HCEC 1CT (cell line): ENCODE results near the gene IPP.
"Not testable (repeated sequence)": the region's sequence is repeated elsewhere in the genome, so short reads cannot be mapped to it uniquely, and the experiment has no call there.

Experiments used
- DNase-seq: peaks from one replicate; pipeline ENCODE4 v3.0.0-alpha.2; 2017

IPP gene

DNA sequence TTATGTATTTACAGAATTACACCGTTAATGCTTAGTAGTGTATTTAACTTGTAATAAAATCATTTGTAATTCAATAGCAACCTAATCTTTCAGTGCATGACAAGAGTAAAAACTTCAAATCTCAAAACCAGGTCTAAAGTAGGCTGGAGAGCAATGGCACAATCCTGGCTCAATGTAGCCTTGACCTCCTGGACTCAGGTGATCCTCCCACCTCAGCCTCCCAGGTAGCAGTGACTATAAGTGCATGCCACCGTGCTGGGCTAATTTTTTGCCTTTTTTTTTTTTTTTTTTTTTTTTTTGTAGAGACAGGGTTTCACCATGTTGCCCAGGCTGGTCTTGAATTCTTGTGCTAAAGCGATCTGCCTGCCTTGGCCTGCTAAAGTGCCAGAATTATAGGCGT lies 11.3 kb downstream of the IPP start:
- DNase-seq = no peak

DNA sequence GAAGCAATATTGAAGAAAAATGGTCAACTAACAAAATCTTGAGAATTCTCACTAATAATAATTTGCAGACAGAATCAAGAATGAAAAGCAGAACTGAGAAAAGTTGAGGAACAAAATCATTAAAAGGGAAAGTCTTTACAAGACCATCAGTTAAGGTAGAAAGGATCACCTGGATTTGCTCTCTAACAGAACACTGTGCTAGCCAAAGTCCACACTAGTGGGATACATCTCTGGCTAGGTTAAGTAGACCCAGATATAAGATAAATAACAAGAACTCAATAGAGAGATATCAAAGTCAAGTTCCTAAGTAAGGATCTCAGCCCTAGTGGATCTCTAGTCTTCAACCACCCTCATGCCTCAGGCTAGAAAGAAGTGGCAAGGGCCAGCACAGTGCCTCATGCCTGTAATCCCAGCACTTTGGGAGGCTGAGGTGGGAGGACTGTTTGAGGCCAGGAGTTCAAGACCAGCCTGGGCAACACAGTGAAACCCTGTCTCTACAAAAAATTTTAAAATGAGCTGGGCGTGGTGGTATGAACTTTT lies 19.6 kb downstream of the IPP start:
- no peak for DNase-seq

DNA sequence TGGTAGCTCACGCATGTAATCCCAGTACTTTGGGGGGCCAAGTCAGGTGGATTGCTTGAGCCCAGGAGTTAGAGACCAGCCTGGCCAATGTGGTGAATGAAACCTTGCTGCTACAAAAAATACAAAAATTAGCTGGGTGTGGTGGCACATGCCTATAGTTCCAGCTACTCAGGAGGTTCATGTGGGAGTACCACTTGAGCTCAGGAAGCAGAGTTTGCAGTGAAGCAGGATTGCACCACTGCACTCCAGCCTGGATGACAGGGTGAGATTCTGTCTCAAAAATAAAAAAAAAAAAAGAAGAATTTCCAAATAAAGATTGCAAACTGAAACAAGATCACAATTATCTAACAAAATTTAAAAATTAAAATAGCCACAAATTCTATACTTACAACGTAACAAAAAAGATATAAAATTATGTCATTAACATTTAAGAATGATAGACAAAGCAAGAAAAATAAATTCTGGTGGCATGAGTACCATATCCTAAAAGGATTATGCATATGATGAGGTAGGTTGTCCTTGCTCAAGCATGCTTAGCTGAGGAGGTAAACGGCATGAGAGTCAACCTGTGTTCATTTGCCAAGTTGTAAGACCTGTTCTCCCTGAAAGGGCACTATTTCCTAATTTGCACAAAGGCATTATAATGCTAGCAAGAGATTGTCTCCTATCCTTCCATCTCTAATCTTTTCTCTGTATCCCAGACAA lies 20.2 kb downstream of the IPP start:
- DNase-seq = no peak

GRCh38 chr1:45726007-45726406 lies 24.4 kb downstream of the IPP start:
- not testable (repeated sequence) for DNase-seq

GRCh38 chr1:45723248-45723930 lies 27.1 kb downstream of the IPP start:
- DNase-seq = no peak

DNA sequence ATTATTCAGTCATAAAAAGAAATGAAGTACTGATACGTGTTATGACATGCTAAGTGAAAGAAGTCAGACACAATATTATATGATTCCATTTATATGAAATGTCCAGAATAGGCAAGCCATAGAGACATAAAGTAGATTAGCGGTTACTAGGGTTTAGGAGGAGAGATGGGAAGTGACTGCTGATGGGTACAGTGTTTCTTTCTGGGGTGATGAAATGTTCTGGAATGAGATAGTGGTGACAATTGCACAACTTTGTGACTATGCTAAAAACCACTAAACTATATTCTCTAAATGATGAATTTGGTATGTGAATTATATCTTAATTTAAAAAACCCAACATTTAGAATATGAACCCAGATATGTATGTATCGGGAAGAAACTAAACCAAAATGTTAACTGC lies 27.6 kb downstream of the IPP start:
- peak; percentile 28 for DNase-seq

DNA sequence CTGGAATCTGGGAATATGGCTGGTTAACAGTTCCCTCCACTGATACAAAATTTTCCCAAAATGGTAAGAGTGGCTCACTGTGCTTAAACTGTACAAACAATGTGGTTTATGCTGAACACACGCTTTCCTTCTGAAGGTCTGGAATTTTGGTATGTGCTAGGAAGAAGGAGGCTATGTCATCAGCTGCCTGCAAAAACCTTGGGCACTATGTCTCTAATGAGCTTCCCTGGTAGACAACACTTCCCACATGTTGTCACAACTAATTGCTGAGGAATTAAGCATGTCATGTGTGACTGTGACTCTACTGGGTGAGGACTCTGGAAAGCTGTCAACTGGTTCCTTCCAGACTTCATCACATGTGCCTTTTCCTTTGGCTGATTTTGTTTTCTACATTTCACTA lies 29.2 kb downstream of the IPP start:
- peak; percentile 41 for DNase-seq

GRCh38 chr1:45718289-45718688 lies 32.2 kb downstream of the IPP start:
- DNase-seq = no peak

- DNase-seq = peak; percentile 7
These were observed 33.1 kb downstream of the IPP start for GRCh38 chr1:45717386-45717785.

DNA sequence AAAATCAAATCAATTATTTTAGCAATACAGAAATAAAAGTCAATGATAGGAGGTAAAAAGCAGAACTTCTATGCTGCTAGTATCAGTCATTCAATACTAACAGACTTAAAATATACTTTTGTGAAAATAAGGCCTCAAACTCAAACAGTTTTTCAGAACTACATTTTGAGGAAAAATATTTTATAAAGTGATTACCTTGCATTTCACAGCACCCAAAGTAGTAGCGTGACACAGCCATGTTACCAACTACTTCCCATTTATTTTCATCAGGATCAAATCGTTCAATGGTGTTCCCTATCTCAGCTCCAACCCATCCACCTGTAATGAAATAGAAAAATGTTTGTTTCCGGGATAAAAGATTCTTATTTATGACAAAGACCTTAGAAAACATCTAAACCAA lies 33.8 kb downstream of the IPP start:
- DNase-seq = no peak

DNA sequence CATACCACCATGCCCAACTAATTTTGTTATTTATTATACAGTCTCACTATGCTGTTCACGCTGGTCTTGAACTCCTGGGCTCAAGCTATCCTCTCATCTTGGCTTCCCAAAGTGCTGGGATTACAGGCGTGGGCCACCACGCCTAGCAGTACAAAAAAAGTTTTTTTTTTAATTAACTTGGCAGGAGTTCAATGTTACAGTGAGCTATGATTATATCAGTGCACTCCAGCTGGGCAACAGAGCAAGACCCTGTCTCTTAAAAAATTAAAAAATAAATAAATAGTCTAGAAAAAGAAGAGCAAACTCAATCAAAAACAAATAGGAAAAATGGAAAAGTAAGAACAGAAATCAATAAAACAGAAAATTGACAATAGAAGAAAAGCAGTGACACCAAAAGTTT lies 36.7 kb downstream of the IPP start:
- DNase-seq = no peak

DNA sequence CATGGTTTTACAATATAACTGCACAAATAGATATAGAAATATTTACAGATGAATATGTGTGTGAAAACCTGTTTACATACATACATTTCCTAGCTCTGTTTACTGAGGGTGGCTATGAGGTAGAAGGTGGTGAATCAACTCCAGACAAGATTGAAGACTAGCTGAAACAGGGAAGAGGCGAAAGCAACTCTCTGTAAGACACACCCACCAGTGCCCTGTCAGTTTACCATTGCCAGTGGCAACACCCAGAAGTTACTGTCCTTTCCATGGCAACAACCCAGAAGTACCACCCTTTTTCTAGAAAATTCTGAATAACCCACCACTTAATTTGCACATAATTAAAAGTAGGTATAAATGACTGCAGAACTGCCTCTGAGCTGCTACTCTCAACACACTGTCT lies 45.8 kb downstream of the IPP start:
- DNase-seq = no peak

DNA sequence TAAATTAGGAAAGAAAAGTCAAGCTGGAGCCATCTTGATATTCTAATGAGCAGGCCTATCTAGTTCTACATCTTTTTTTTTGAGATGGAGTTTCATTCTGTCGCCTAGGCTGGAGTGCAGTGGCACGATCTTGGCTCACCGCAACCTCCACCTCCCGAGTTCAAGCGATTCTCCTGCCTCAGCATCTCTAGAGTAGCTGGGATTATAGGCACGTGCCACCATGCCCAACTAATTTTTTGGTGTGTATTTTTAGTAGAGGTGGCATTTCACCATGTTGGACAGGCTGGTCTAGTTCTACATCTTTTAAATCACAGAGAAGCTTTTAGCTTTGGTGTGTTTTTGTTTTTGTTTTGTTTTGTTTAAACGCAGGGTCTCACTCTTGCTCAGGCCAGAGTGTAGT lies 55.6 kb downstream of the IPP start:
- DNase-seq = no peak

- DNase-seq = not testable (repeated sequence)
These were observed 56.6 kb downstream of the IPP start for GRCh38 chr1:45693811-45694210.

- DNase-seq = peak; percentile 85
These were observed 62.4 kb downstream of the IPP start, which contains the start of gene TMEM69 for GRCh38 chr1:45687754-45688740. TSS of gene TMEM69 (plus strand) at chr1:45688181. CDS start at chr1:45691069, 2,888 bp downstream.

DNA sequence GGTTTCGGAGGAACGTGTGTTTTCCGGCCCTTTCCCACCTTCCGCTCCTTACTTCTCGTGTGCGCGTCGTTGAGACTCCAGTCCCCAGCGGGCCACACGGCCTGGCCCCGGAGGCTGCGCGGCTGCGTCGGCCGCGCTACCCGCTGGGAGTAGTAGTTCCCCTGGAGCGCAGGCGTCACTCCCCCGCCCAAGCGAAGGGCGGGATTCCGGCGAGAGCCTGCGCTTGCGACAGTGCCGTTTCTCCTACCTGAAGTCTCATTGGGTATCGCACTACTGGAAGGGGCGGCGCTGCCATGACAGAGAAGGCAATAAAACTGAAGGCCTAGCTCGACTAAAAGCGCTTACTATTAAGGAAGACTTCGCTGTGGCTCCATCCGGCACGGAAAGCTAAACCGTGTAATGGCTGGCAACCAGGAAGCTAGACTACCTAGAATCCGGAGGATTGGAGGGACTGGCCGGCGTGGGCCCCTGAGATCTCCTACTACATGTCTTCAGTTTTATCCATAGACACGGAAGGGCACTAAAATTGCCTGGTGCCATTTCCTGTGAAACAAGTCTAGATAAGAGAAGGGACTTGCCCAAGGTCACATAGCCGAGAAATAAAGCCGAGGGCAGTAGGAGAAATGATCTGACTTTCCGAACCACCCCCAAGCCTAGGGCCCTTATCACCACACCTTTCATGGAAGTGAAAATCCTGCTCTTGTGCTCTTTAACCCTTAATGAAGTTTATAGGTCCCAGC lies 63.3 kb downstream of the IPP start:
- peak; percentile 100 for DNase-seq

GRCh38 chr1:45686288-45687013 lies 64.0 kb downstream of the IPP start, which contains the start of gene GPBP1L1:
TSS of gene GPBP1L1 (minus strand) at chr1:45686533. CDS start at chr1:45659087, 27,446 bp downstream.
- peak; percentile 95 for DNase-seq

GRCh38 chr1:45686015-45686287 lies 64.5 kb downstream of the IPP start:
- DNase-seq = peak; percentile 3

- no peak for DNase-seq
These were observed 65.0 kb downstream of the IPP start for GRCh38 chr1:45685308-45686014.

DNA sequence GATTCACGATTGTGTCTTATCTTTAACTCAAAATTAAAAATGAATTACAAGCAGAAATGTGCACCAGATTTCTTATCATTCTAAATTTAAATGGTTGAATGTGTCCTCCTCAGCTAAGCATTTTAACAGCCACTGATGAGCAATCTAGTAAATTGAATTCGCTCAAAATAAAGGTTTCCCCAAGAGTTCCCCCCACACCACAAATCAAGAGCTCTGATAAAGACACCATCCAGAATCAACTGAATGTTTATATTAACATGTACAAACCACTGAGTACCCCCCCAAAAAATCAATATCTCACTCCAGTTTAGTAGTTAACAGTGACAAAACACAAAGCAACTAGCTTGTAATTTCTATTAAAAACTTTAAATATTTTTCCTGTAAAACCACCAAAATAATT lies 66.1 kb downstream of the IPP start:
- DNase-seq = no peak

GRCh38 chr1:45682942-45683341 lies 67.5 kb downstream of the IPP start:
- DNase-seq = no peak
